ENCODE data around the gene KAZN.

The KAZN gene

GRCh38 chr1:14635421-14635820 lies 36.9 kb downstream of the KAZN start:
- H3K4me3 ChIP-seq (ENCODE audit: low read depth, low read length): no peak overlapping the region
- DNase-seq (ENCODE audit: low read depth): no peak
- no peak for TF ChIP-seq CTCF (IDR thresholded peaks at IDR 0.05; ENCODE audit: low read depth, low read length, missing control alignments)

- no peak for TF ChIP-seq CTCF (IDR thresholded peaks at IDR 0.05; ENCODE audit: low read depth, low read length, missing control alignments)
- H3K4me3 ChIP-seq (ENCODE audit: low read depth, low read length): no peak overlapping the region
- no peak for DNase-seq (ENCODE audit: low read depth)
Measured at GRCh38 chr1:14636897-14637632, 38.6 kb downstream of the KAZN start.

DNA sequence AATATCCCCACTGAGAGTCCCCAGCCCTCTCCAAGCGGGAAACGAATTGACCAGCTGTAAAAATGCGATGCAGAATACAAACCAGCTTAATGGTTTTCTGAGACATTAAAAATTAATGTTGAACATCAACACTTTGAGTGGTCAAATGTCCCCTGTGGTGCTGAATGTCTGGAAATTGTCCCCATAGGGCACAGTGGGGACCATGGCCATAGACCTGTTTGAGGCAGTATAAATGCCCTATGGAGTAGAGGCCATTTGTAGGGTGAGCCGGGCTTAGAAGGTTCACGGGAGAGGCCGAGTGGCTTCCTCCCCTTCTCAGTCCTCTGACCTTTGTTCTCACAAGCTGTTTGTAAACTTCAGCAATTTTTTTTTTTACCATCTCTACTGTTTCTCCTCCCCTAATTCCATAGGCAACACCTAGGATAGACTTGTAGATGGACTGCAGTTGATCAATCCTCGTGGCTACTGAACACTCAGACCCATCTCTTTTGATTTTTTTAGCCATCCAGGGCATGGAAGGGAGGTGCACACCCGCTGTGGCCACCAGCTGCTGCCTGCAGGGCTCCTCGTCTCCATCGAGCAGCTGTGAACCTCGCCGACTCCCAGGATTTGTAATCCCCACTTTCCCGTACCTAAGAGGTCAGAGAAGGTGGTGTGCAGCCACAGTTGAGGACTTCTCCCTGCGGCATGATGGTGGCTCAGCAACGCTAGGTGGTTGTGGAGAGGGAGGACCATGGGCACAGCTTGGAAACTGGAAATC lies 41.0 kb downstream of the KAZN start:
- DNase-seq (ENCODE audit: low read depth): no peak
- H3K4me3 ChIP-seq (ENCODE audit: low read depth, low read length): no peak overlapping the region
- TF ChIP-seq CTCF (IDR thresholded peaks at IDR 0.05; ENCODE audit: low read depth, low read length, missing control alignments): no peak

DNA sequence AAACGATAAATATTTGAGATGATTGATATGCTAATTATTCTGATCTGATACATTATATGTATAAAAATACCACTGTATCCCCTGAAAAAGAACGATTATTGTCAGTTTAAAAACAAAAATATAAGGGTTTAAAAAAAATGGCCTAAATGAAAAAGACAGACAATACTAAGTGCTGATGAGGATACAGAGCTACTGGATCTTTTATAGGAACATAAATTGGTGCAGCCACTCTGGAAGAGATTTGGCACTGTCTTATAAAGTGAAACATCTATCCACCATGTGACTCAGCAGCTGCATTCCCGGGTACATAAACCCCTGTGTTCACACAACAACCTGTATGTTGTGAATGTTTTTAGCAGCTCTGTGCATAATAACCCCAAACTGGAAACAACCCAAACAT lies 44.2 kb downstream of the KAZN start:
- no peak for DNase-seq (ENCODE audit: low read depth)
- no peak overlapping the region for H3K4me3 ChIP-seq (ENCODE audit: low read depth, low read length)
- TF ChIP-seq CTCF (IDR thresholded peaks at IDR 0.05; ENCODE audit: low read depth, low read length, missing control alignments): no peak

- H3K4me3 ChIP-seq (ENCODE audit: low read depth, low read length): no peak overlapping the region
- DNase-seq (ENCODE audit: low read depth): no peak
- TF ChIP-seq CTCF (IDR thresholded peaks at IDR 0.05; ENCODE audit: low read depth, low read length, missing control alignments): no peak
Measured at GRCh38 chr1:14646973-14647372, 48.5 kb downstream of the KAZN start.

DNA sequence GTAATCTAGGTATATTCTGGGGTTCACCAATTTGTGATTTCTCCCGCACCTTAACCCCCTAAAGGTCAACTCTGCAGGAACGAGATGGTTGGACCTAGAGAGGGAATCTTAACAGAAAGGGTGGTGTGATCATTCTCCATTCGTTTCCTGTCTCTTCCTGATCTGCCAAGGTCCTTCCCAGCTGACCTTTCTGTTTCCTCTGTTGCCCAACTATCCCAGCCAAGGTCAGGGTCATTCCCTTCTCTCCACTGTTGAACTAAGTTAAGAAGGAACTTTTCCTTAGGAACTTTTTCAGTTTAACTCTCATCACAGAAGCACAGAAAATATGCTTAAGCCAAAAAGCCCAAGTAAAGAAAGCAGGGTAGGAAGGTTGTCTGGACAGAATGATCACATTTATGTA lies 49.3 kb downstream of the KAZN start:
- no peak for TF ChIP-seq CTCF (IDR thresholded peaks at IDR 0.05; ENCODE audit: low read depth, low read length, missing control alignments)
- DNase-seq (ENCODE audit: low read depth): no peak
- H3K4me3 ChIP-seq (ENCODE audit: low read depth, low read length): no peak overlapping the region

Data from GM12864 (cell line).